AG04449 (cell line): Measurements from ENCODE around the gene TMEM178B.

Source experiments
- CTCF ChIA-PET: fragments of 350-600 bp; formaldehyde crosslinking; extraction: SDS; loops from one replicate; lab custom pipeline; 2021; ENCODE audit warnings: antibody characterized with exemption; lab: Yijun Ruan, JAX
- POLR2A ChIA-PET: fragments of 400-600, 350-600 bp; formaldehyde crosslinking; extraction: SDS; loops from one replicate; lab custom pipeline; 2020; ENCODE audit warnings: antibody characterized with exemption, inconsistent platforms; lab: Yijun Ruan, JAX
- DNase-seq: peaks from one replicate; pipeline ENCODE4 v3.0.0-alpha.2; 2010; ENCODE audit warnings: low read depth, low spot score
- H3K4me3 ChIP-seq: 2 replicates; pipeline ENCODE4 v1.5.1; 2011; ENCODE audit warnings: low read depth, mild to moderate bottlenecking, control low read depth, low read length
- CTCF ChIP-seq: IDR thresholded peaks from one replicate; pipeline ENCODE4 v1.5.1; 2011; ENCODE audit warnings: mild to moderate bottlenecking, moderate library complexity, low read length, control low read depth, inconsistent platforms; ENCODE audit not compliant: insufficient read depth; ENCODE audit errors: missing control alignments

The TMEM178B gene

GRCh38 chr7:141198194-141198958 lies 124.5 kb downstream of the TMEM178B start:
- no peak for TF ChIP-seq CTCF
- no peak overlapping the region for H3K4me3 ChIP-seq
- ChIA-PET CTCF (no interaction called here), POLR2A (no interaction called here)
- no peak for DNase-seq

- TF ChIP-seq CTCF = no peak
- H3K4me3 ChIP-seq = no peak overlapping the region
- no peak for DNase-seq
- CTCF ChIA-PET = no interaction called here
- POLR2A ChIA-PET = no interaction called here
Observed at GRCh38 chr7:141200191-141201108, 126.6 kb downstream of the TMEM178B start.

GRCh38 chr7:141201145-141201885 lies 127.5 kb downstream of the TMEM178B start:
- TF ChIP-seq CTCF = no peak
- CTCF ChIA-PET = no interaction called here
- H3K4me3 ChIP-seq = no peak overlapping the region
- DNase-seq = no peak
- POLR2A ChIA-PET = no interaction called here

GRCh38 chr7:141202535-141202934 lies 128.7 kb downstream of the TMEM178B start:
- POLR2A ChIA-PET = no interaction called here
- H3K4me3 ChIP-seq = no peak overlapping the region
- DNase-seq = no peak
- TF ChIP-seq CTCF = no peak
- CTCF ChIA-PET = no interaction called here

GRCh38 chr7:141203177-141203576 lies 129.3 kb downstream of the TMEM178B start:
- TF ChIP-seq CTCF = no peak
- ChIA-PET POLR2A (no interaction called here), CTCF (no interaction called here)
- no peak for DNase-seq
- no peak overlapping the region for H3K4me3 ChIP-seq
